NCI-H82 (cell line): ENCODE measurements around the gene PTPN9.
"Not testable (repeated sequence)": the region's sequence is repeated elsewhere in the genome, so short reads cannot be mapped to it uniquely, and the experiment has no call there.

ENCODE experiments used
- DNase-seq: peaks from one replicate; lab custom pipeline; 2025; lab: John Stamatoyannopoulos, UW

Gene PTPN9

GRCh38 chr15:75578948-75579920 is at the start of gene PTPN9:
PTPN9 (minus strand) TSS chr15:75579315; CDS start chr15:75578776, 539 bp downstream.
- DNase-seq = peak; percentile 87

GRCh38 chr15:75625542-75626347 is 46.6 kb upstream of the PTPN9 start, which contains the start of gene SNUPN:
SNUPN (minus strand) TSS chr15:75625725; CDS start chr15:75621051, 4,674 bp downstream.
- DNase-seq = peak; percentile 97

- DNase-seq = no peak
Measured at GRCh38 chr15:75622505-75622904, 43.4 kb upstream of the PTPN9 start.

GRCh38 chr15:75620841-75621391 is 41.8 kb upstream of the PTPN9 start:
- DNase-seq = no peak

GRCh38 chr15:75620058-75620820 is 41.1 kb upstream of the PTPN9 start:
- DNase-seq = no peak

GRCh38 chr15:75616766-75617165 is 37.7 kb upstream of the PTPN9 start:
- no peak for DNase-seq

- DNase-seq = no peak
Measured at GRCh38 chr15:75606711-75607699, 27.9 kb upstream of the PTPN9 start.

GRCh38 chr15:75606026-75606425 is 26.9 kb upstream of the PTPN9 start:
- no peak for DNase-seq

- DNase-seq = no peak
Measured at GRCh38 chr15:75599401-75599800, 20.3 kb upstream of the PTPN9 start.

- DNase-seq = no peak
Measured at GRCh38 chr15:75598361-75598760, 19.2 kb upstream of the PTPN9 start.

GRCh38 chr15:75597667-75598341 is 18.7 kb upstream of the PTPN9 start:
- DNase-seq = no peak

- no peak for DNase-seq
Measured at GRCh38 chr15:75596703-75597345, 17.7 kb upstream of the PTPN9 start.

GRCh38 chr15:75594276-75594675 is 15.2 kb upstream of the PTPN9 start:
- no peak for DNase-seq

- no peak for DNase-seq
Measured at GRCh38 chr15:75591655-75592364, 12.7 kb upstream of the PTPN9 start.

- DNase-seq = no peak
Measured at GRCh38 chr15:75590239-75590638, 11.1 kb upstream of the PTPN9 start.

- DNase-seq = no peak
Measured at GRCh38 chr15:75589071-75589470, 10.0 kb upstream of the PTPN9 start.

GRCh38 chr15:75586422-75586821 is 7.3 kb upstream of the PTPN9 start:
- DNase-seq = not testable (repeated sequence)

- no peak for DNase-seq
Measured at GRCh38 chr15:75584121-75584520, 5.0 kb upstream of the PTPN9 start.

- DNase-seq = no peak
Measured at GRCh38 chr15:75583701-75584100, 4.6 kb upstream of the PTPN9 start.
